ENCODE measurements around the gene TEX264. TPM values are rescaled to one million over a fixed set of nuclear protein-coding genes. Genes with fewer than 3 reads are reported as not detected.

Gene TEX264
- 35.4 TPM for total RNA-seq

GRCh38 chr3:51670823-51671733 is at the start of gene TEX264:
TSS of gene TEX264 (plus strand) at chr3:51671252. CDS start at chr3:51674305, 3,053 bp downstream.

GRCh38 chr3:51706788-51707731 is 36.0 kb downstream of the TEX264 start, which contains the start of gene GRM2:
TSS of gene GRM2 (plus strand) at chr3:51707068. CDS start at chr3:51708984, 1,916 bp downstream.

Other genes with a start within 250 kb of the TEX264 start
- 29.8 TPM for gene DCAF1, start 171.2 kb upstream of the TEX264 start, total RNA-seq
- 32.2 TPM for gene RAD54L2, start 132.5 kb upstream of the TEX264 start, total RNA-seq
- 5.4 TPM for gene GRM2, start 35.8 kb downstream of the TEX264 start, total RNA-seq
- gene IQCF6, start 108.0 kb downstream of the TEX264 start, total RNA-seq = not detected
- gene IQCF2, start 190.4 kb downstream of the TEX264 start, total RNA-seq = not detected
- not detected for gene IQCF5, start 204.3 kb downstream of the TEX264 start, total RNA-seq
- gene IQCF1, start 232.1 kb downstream of the TEX264 start, total RNA-seq = not detected